ENCODE results near the gene OTOP3.

GRCh38 chr17:74999523-74999922 lies 63.8 kb downstream of the OTOP3 start:
- no peak for TF ChIP-seq POLR2A (IDR thresholded peaks at IDR 0.05; ENCODE audit: low read depth, low read length)
- no peak for TF ChIP-seq CTCF (IDR thresholded peaks at IDR 0.05; ENCODE audit: extremely low read depth in 1 of 2, insufficient read depth in 1 of 2, low read depth in 1 of 2, low read length in 2 of 2)
- TF ChIP-seq EZH2 (IDR thresholded peaks at IDR 0.05; ENCODE audit: borderline replicate concordance, low read depth, low read length, severe bottlenecking) = no peak
- TF ChIP-seq MYC (IDR thresholded peaks at IDR 0.05; ENCODE audit: low read depth, low read length) = no peak
- no peak for TF ChIP-seq POLR2AphosphoS5 (IDR thresholded peaks at IDR 0.05; ENCODE audit: insufficient read depth, low read depth, low read length)

All from endothelial cell of umbilical vein (primary cell).